ENCODE data around the gene PITPNC1.
"Not testable (repeated sequence)": the region's sequence is repeated elsewhere in the genome, so short reads cannot be mapped to it uniquely, and the experiment has no call there.

The PITPNC1 gene

DNA sequence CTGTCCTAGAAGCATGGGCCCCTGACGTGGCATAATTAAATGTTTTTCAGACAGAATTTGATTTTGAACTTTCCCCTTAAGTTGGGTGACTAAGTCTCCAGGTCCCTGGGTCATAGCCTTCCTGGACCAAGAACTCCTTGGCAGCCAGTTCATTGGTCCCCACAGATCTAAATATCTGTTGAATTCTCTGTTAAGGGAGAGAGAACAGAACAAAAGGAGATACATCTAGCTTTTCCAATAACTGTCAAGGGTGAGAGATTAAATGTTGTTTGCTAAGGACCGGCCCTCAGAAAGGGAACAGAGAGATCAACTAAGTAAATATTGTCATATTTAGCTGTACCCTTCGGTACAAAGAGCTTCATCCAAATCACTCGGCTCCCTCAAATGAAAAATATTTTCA, 262.5 kb downstream of the PITPNC1 start:
- no peak overlapping the region for H3K27ac ChIP-seq
- no peak for TF ChIP-seq ZFX (IDR thresholded peaks at IDR 0.05; ENCODE audit: borderline replicate concordance)
- TF ChIP-seq, protein P1, sequence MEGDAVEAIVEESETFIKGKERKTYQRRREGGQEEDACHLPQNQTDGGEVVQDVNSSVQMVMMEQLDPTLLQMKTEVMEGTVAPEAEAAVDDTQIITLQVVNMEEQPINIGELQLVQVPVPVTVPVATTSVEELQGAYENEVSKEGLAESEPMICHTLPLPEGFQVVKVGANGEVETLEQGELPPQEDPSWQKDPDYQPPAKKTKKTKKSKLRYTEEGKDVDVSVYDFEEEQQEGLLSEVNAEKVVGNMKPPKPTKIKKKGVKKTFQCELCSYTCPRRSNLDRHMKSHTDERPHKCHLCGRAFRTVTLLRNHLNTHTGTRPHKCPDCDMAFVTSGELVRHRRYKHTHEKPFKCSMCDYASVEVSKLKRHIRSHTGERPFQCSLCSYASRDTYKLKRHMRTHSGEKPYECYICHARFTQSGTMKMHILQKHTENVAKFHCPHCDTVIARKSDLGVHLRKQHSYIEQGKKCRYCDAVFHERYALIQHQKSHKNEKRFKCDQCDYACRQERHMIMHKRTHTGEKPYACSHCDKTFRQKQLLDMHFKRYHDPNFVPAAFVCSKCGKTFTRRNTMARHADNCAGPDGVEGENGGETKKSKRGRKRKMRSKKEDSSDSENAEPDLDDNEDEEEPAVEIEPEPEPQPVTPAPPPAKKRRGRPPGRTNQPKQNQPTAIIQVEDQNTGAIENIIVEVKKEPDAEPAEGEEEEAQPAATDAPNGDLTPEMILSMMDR (IDR thresholded peaks at IDR 0.05), result no peak

DNA sequence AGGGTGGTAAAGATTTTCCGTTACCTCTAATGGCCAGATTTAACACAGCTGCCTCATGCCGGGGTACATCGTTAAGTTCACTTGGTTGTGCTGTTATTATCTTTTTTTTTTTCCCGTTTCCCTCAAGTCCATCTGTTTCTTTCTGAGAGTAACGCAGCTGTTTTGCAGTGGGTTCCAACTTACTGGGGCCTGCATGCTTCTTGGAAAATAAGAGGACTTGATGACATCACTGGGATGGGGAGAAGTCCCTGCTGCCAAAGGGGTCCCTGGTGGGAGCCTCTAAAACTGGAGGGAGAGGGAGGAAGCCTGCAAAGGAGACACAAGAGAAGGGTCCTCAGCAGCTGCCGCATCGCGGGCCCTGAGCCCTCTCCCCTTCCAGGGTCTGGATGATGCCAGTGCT, 262.9 kb downstream of the PITPNC1 start:
- TF ChIP-seq ZFX (IDR thresholded peaks at IDR 0.05; ENCODE audit: borderline replicate concordance), result no peak
- TF ChIP-seq, protein P1 (IDR thresholded peaks at IDR 0.05), result no peak
- H3K27ac ChIP-seq, result no peak overlapping the region

DNA sequence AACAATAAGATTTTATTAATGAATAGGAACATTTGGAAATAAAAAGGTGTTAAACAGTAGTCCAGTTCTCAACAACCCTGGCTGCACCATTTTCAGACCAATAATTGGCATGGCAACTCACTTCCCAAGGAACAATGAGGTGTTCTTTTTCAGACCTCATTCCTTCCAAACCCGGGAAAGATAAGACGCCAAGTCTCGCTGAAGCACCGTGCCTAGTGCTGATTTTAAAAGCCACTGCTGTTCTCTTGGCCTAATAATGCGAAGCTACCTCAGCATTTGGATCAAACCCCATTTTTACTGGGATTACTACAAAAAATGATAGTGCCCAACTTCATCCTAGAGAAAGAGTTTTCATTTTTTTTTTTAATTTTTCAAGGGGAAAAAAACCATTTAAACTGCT, 265.4 kb downstream of the PITPNC1 start:
- TF ChIP-seq, protein P1 (IDR thresholded peaks at IDR 0.05), result no peak
- no peak for TF ChIP-seq ZFX (IDR thresholded peaks at IDR 0.05; ENCODE audit: borderline replicate concordance)
- H3K27ac ChIP-seq, result no peak overlapping the region

DNA sequence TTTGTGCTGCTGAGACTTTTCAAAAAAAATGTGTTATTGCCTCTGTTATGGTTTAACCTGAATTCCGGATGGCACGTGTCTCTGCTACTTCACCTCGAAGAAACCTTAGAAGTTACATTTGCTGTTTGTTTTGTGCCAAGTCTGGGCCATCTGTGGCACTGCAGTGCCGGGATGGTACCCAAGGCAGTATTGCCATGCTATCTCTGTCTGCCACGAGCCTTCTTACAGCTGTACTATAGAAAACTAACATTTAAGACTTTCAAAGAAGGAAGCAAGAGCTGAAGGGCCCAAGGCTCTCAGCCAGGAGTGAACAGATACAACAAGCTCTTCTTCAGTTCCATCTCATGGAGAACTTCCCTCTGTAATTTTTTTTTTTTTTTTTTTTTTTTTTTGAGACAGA, 267.0 kb downstream of the PITPNC1 start:
- no peak overlapping the region for H3K27ac ChIP-seq
- TF ChIP-seq, protein P1 (IDR thresholded peaks at IDR 0.05), result no peak
- TF ChIP-seq ZFX (IDR thresholded peaks at IDR 0.05; ENCODE audit: borderline replicate concordance), result no peak

DNA sequence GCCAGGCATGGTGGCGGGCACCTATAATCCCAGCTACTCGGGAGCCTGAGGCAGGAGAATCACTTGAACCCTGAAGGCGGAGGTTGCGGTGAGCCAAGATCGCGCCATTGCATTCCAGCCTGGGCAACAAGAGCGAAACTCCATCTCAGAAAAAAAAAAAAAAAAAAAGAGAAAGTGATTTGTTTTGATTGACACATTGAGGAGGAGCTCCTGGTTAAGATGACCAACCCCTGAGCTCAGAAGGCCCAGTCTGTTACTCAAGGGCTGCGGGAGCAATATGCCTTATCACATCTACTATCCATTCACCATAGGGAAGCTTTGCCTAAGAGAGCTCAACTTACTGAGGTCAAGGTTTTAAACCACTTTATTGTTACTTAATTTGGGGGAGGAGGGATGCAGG, 268.1 kb downstream of the PITPNC1 start:
- H3K27ac ChIP-seq, result not testable (repeated sequence)

DNA sequence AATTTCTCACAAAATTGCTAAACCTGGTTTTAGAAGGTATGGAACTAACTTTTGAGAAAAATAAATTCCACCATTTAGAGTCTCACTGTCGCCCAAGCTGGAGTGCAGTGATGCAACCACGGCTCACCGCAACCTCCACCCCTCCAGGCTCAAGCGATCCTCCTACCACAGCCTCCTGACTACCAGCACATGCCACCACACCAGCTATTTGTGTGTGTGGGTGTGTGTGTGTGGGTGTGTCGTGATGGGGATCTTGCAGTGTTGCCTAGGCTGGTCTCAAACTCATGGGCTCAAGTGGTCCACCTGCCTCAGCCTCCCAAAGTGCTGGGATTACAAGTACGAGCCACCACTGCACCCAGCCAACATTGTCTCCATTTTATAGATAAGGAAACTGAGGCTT, 269.4 kb downstream of the PITPNC1 start:
- no peak for TF ChIP-seq ZFX (IDR thresholded peaks at IDR 0.05; ENCODE audit: borderline replicate concordance)
- TF ChIP-seq, protein P1 (IDR thresholded peaks at IDR 0.05), result no peak
- no peak overlapping the region for H3K27ac ChIP-seq

DNA sequence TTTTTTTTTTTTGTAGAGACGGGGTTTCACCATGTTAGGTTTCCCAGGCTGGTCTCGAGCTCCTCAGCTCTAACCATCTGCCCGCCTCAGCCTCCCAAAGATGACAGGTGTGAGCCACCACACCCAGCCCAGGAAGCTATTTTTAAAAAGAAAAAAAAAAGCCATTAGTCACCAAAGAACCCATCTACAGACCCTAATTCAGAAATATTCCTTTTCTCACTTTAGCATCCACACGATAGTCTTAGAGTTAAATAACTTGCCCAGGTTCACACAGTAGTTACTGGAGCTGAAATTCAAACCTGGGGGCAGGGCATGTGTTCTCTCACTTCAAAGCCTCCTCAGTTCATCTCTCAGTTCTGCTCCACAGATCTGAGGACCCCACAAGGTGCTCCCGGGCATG, 270.4 kb downstream of the PITPNC1 start:
- TF ChIP-seq ZFX (IDR thresholded peaks at IDR 0.05; ENCODE audit: borderline replicate concordance), result no peak
- TF ChIP-seq, protein P1 (IDR thresholded peaks at IDR 0.05), result no peak
- H3K27ac ChIP-seq, result no peak overlapping the region
